Neural progenitor cell (in vitro differentiated cells): ENCODE results near the gene MDM1.

Source experiments
- CTCF ChIP-seq: fragments of 200-600 bp; sonication (generic); IDR thresholded peaks from 2 replicates; pipeline ENCODE4 v1.5.1; 2017; ENCODE audit warnings: antibody characterized with exemption, mild to moderate bottlenecking
- EZH2 ChIP-seq: fragments of 200-600 bp; sonication (generic); IDR thresholded peaks from 2 replicates; pipeline ENCODE4 v1.6.1; 2017; ENCODE audit warnings: antibody characterized with exemption, mild to moderate bottlenecking, moderate library complexity

GRCh38 chr12:68271346-68271745 lies 60.8 kb downstream of the MDM1 start:
- no peak for TF ChIP-seq CTCF
- no peak for TF ChIP-seq EZH2
